ENCODE results near the gene MAP4K3. TPM values are rescaled to one million over a fixed set of nuclear protein-coding genes. Genes with fewer than 3 reads are reported as not detected.
"Not testable (repeated sequence)": the region's sequence is repeated elsewhere in the genome, so short reads cannot be mapped to it uniquely, and the experiment has no call there.

The MAP4K3 gene
- polyA plus RNA-seq, 1 donor from 2014 or later = 1.1 TPM

DNA sequence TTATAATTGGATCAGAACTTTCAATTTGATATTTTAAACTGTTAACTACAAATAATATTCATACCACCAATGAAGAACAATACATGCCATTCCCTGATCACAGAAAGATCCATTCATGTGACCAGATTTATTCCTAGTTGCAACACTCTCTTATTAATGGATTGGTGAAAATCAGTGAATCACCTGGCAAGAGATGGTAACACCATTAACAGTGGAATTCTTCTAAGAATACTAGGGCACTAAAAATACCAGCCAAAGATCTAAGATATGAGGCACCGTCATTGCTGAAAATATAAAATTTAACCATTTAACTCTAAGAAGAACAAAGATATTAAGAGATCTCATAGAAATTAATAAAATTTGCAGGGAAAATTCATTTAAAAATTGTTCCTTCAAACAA is 58.1 kb downstream of the MAP4K3 start:
- Mint-ChIP-seq H3K9me3 (peaks cover 0 to 8% (median 3%) of the 10 kb centered on the region in 3 donors), H3K27me3 (no peaks in the 10 kb centered on the region), H3K27ac (no peak overlapping the region), H3K4me1 (peaks cover 7 to 17% (median 14%) of the 10 kb centered on the region in 3 donors), H3K36me3 (peaks cover 5% of the 10 kb centered on the region), H3K4me3 (no peak overlapping the region)

GRCh38 chr2:39377226-39377939 is 59.7 kb downstream of the MAP4K3 start:
- Mint-ChIP-seq H3K27me3 (no peaks in the 10 kb centered on the region), H3K27ac (peak overlapping the region; percentile 16 to 83 (median 43)), H3K4me3 (no peak overlapping the region), H3K4me1 (peaks cover 7 to 17% (median 14%) of the 10 kb centered on the region in 3 donors), H3K9me3 (peaks cover 3 to 14% (median 5%) of the 10 kb centered on the region in 3 donors), H3K36me3 (peaks cover 13% of the 10 kb centered on the region)

- Mint-ChIP-seq H3K9me3 (peaks cover 6 to 14% (median 8%) of the 10 kb centered on the region in 3 donors), H3K27ac (peak overlapping the region in 1 of 3 donors; percentile 82), H3K36me3 (peaks cover 16% of the 10 kb centered on the region)
Observed at GRCh38 chr2:39375917-39376316, 61.2 kb downstream of the MAP4K3 start.

GRCh38 chr2:39373181-39373802 is 63.8 kb downstream of the MAP4K3 start:
- Mint-ChIP-seq H3K27ac (peak overlapping the region in 1 of 3 donors; percentile 35), H3K27me3 (no peaks in the 10 kb centered on the region), H3K4me1 (peaks cover 7 to 11% (median 9%) of the 10 kb centered on the region in 3 donors), H3K9me3 (peaks cover 6 to 14% (median 11%) of the 10 kb centered on the region in 3 donors), H3K36me3 (peaks cover 19% of the 10 kb centered on the region), H3K4me3 (no peak overlapping the region)

More at GRCh38 chr2:39375917-39376316, 61.2 kb downstream of the MAP4K3 start:
- Mint-ChIP-seq H3K27me3 (no peaks in the 10 kb centered on the region), H3K4me1 (peaks cover 7 to 17% (median 11%) of the 10 kb centered on the region in 3 donors), H3K4me3 (no peak overlapping the region)

DNA sequence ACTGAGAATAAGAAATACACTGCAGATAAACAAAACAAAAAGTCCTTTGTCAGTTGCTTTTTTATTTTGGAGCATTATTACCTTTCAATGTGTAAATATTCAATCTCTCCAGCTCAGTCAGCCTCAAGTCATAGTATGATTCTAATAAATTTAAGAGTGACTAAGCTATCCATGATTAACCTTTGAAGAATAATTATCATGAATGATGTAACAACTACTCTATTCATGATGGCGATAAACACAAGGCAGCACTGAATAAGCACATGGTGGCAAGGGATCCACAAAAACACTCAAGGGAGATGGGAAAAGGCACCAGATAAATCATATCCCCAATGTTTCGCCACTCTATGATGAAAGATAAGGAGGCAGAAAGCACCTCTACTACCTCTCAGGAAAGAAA is 67.0 kb downstream of the MAP4K3 start:
- no peaks in the 10 kb centered on the region for H3K27me3 Mint-ChIP-seq
- H3K4me3 Mint-ChIP-seq = no peak overlapping the region
- H3K36me3 Mint-ChIP-seq = peaks cover 16% of the 10 kb centered on the region
- peaks cover 0 to 2% (median 0%) of the 10 kb centered on the region in 3 donors for H3K4me1 Mint-ChIP-seq
- no peak overlapping the region for H3K27ac Mint-ChIP-seq
- peaks cover 4 to 11% (median 6%) of the 10 kb centered on the region in 3 donors for H3K9me3 Mint-ChIP-seq

GRCh38 chr2:39368846-39369245 is 68.2 kb downstream of the MAP4K3 start:
- H3K27ac Mint-ChIP-seq = no peak overlapping the region
- H3K4me1 Mint-ChIP-seq = peaks cover 0 to 2% (median 0%) of the 10 kb centered on the region in 3 donors
- peaks cover 16% of the 10 kb centered on the region for H3K36me3 Mint-ChIP-seq
- H3K27me3 Mint-ChIP-seq = no peaks in the 10 kb centered on the region
- H3K9me3 Mint-ChIP-seq = peaks cover 3 to 11% (median 6%) of the 10 kb centered on the region in 3 donors
- no peak overlapping the region for H3K4me3 Mint-ChIP-seq

- H3K27me3 Mint-ChIP-seq = no peaks in the 10 kb centered on the region
- H3K36me3 Mint-ChIP-seq = peaks cover 13% of the 10 kb centered on the region
- no peak overlapping the region for H3K4me3 Mint-ChIP-seq
- H3K4me1 Mint-ChIP-seq = peaks cover 0 to 2% (median 0%) of the 10 kb centered on the region in 3 donors
- H3K27ac Mint-ChIP-seq = no peak overlapping the region
- peaks cover 3 to 10% (median 3%) of the 10 kb centered on the region in 3 donors for H3K9me3 Mint-ChIP-seq
Observed at GRCh38 chr2:39368376-39368775, 68.7 kb downstream of the MAP4K3 start.

DNA sequence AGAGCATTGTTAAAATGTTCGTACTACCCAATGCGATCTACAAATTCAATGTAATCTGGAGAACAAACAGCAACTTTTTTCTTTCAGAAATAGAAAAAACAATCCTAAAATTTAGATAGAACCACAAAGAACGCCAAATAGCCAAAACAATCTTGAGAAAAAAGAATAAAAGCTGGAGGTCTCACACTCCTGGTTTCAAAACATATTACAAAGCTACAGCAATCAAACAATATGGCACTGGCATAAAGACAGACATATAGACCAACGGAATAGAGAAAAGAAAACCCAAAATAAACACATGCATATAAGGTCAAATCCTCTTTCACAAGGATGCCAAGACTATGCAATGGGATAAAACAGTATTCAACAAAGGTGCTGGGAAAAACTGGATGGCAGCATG is 74.5 kb downstream of the MAP4K3 start:
- H3K9me3 Mint-ChIP-seq = peaks cover 10 to 18% (median 13%) of the 10 kb centered on the region in 3 donors
- no peaks in the 10 kb centered on the region for H3K4me1 Mint-ChIP-seq
- peaks cover 2% of the 10 kb centered on the region for H3K36me3 Mint-ChIP-seq
- H3K4me3 Mint-ChIP-seq = no peak overlapping the region
- H3K27me3 Mint-ChIP-seq = no peaks in the 10 kb centered on the region
- H3K27ac Mint-ChIP-seq = no peak overlapping the region

- peaks cover 10 to 18% (median 13%) of the 10 kb centered on the region in 3 donors for H3K9me3 Mint-ChIP-seq
- peaks cover 3% of the 10 kb centered on the region for H3K36me3 Mint-ChIP-seq
- no peaks in the 10 kb centered on the region for H3K27me3 Mint-ChIP-seq
- H3K4me3 Mint-ChIP-seq = no peak overlapping the region
- H3K27ac Mint-ChIP-seq = no peak overlapping the region
- no peaks in the 10 kb centered on the region for H3K4me1 Mint-ChIP-seq
Observed at GRCh38 chr2:39361511-39361910, 75.6 kb downstream of the MAP4K3 start.

DNA sequence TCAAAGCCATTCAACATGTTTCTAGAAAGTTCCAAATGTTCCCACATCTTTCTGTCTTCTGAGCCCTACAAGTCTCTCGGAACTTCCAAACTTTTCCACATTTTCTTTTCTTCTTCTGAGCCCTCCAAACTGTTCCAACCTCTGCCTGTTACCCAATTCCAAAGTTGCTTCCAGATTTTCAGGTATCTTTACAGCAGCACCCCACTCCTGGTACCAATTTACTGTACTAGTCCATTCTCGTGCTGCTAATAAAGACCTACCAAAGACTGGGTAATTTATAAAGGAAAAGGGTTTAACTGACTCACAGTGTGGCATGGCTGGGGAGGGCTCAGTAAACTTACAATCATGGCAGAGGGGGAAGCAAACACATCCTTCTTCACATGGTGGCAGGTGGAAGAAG is 76.7 kb downstream of the MAP4K3 start:
- H3K4me1 Mint-ChIP-seq, H3K36me3 Mint-ChIP-seq, H3K27ac Mint-ChIP-seq, H3K4me3 Mint-ChIP-seq, H3K27me3 Mint-ChIP-seq: not testable (repeated sequence)
- H3K9me3 Mint-ChIP-seq = peaks cover 10 to 18% (median 13%) of the 10 kb centered on the region in 3 donors

- no peaks in the 10 kb centered on the region for H3K4me1 Mint-ChIP-seq
- no peaks in the 10 kb centered on the region for H3K27me3 Mint-ChIP-seq
- peaks cover 3% of the 10 kb centered on the region for H3K36me3 Mint-ChIP-seq
- no peak overlapping the region for H3K27ac Mint-ChIP-seq
- H3K4me3 Mint-ChIP-seq = no peak overlapping the region
- peaks cover 10 to 18% (median 13%) of the 10 kb centered on the region in 3 donors for H3K9me3 Mint-ChIP-seq
Observed at GRCh38 chr2:39359453-39360038, 77.5 kb downstream of the MAP4K3 start.

- no peak overlapping the region for H3K4me3 Mint-ChIP-seq
- H3K36me3 Mint-ChIP-seq = peaks cover 3% of the 10 kb centered on the region
Observed at GRCh38 chr2:39356922-39357639, 80.0 kb downstream of the MAP4K3 start.

GRCh38 chr2:39350658-39351057 is 86.4 kb downstream of the MAP4K3 start:
- H3K36me3 Mint-ChIP-seq = no peaks in the 10 kb centered on the region
- no peak overlapping the region for H3K4me3 Mint-ChIP-seq
- no peaks in the 10 kb centered on the region for H3K4me1 Mint-ChIP-seq
- H3K27ac Mint-ChIP-seq = no peak overlapping the region
- no peaks in the 10 kb centered on the region for H3K27me3 Mint-ChIP-seq
- no peaks in the 10 kb centered on the region for H3K9me3 Mint-ChIP-seq

More at GRCh38 chr2:39356922-39357639, 80.0 kb downstream of the MAP4K3 start:
- Mint-ChIP-seq H3K9me3 (peaks cover 10 to 16% (median 13%) of the 10 kb centered on the region in 3 donors), H3K4me1 (no peaks in the 10 kb centered on the region), H3K27me3 (no peaks in the 10 kb centered on the region), H3K27ac (no peak overlapping the region)

- no peaks in the 10 kb centered on the region for H3K4me1 Mint-ChIP-seq
- no peak overlapping the region for H3K4me3 Mint-ChIP-seq
- H3K36me3 Mint-ChIP-seq = peaks cover 9% of the 10 kb centered on the region
- H3K9me3 Mint-ChIP-seq = no peaks in the 10 kb centered on the region
- H3K27ac Mint-ChIP-seq = no peak overlapping the region
- H3K27me3 Mint-ChIP-seq = no peaks in the 10 kb centered on the region
Observed at GRCh38 chr2:39338502-39338901, 98.6 kb downstream of the MAP4K3 start.

- peaks cover 6% of the 10 kb centered on the region for H3K36me3 Mint-ChIP-seq
- H3K4me1 Mint-ChIP-seq = no peaks in the 10 kb centered on the region
- H3K27ac Mint-ChIP-seq = no peak overlapping the region
- H3K4me3 Mint-ChIP-seq = no peak overlapping the region
- no peaks in the 10 kb centered on the region for H3K27me3 Mint-ChIP-seq
- no peaks in the 10 kb centered on the region for H3K9me3 Mint-ChIP-seq
Observed at GRCh38 chr2:39335930-39336329, 101.2 kb downstream of the MAP4K3 start.

All from IgD-negative memory B cell (primary cell).